Motor neuron (in vitro differentiated cells): ENCODE measurements around the gene DCUN1D1. TPM values are rescaled to one million over a fixed set of nuclear protein-coding genes. Genes with fewer than 3 reads are reported as not detected.

ENCODE experiments used
- ATAC-seq, 8 experiments: fragments of 200-7000 bp; cut with Tn5 transposase; replicated peaks in 6 of 8; 2 replicates each; pipeline ENCODE4 v1.8.0; 2021; ENCODE audit warnings: mild to moderate bottlenecking in 8 of 8, moderate library complexity in 8 of 8
- H3K27ac ChIP-seq, 2 donors: fragments of 250-450 bp; sonication (Bioruptor Pico); 2 replicates each; pipeline ENCODE4 v1.9.0; 2021; ENCODE audit warnings: antibody characterized with exemption in 2 of 2, mild to moderate bottlenecking in 2 of 2, moderate library complexity in 1 of 2
- H3K4me1 ChIP-seq, 2 donors: fragments of 250-450 bp; sonication (Bioruptor Pico); replicated peaks in 1 of 2; 2 replicates each; pipeline ENCODE4 v1.6.1; 2021; ENCODE audit warnings: antibody characterized with exemption in 2 of 2, mild to moderate bottlenecking in 2 of 2, moderate library complexity in 1 of 2
- H3K4me3 ChIP-seq, 5 donors: fragments of 250-450 bp; sonication (Bioruptor Pico); 2 replicates each; pipeline ENCODE4 v1.9.0; 2021; ENCODE audit warnings: antibody characterized with exemption in 5 of 5, mild to moderate bottlenecking in 5 of 5, moderate library complexity in 4 of 5
- WGBS, 10 experiments: fragments of 450-650 bp; shearing (Covaris generic); methylation state at CpG; one replicate each; pipeline ENCODE4 v1.0.0; 2022; 5-methylcytosine and 5-hydroxymethylcytosine counted together
- in situ Hi-C, 9 experiments: fragments of 400-800 bp; cut with MboI; loops; one replicate each; pipeline ENCODE4 v1.15.0; 2021; ENCODE audit warnings: low sequenced_read_pairs in 9 of 9, low pct_unique_long_range_greater_than_20kb in 2 of 9; ENCODE audit not compliant: unreplicated experiment in 9 of 9
- total RNA-seq, 8 experiments: library from RNA; unstranded; fragments of 300-600 nt; gene quantifications; 2 replicates each; pipeline versions ENCODE4 v1.2.3 to v1.2.4, GENCODE V29; 2022

The DCUN1D1 gene
- 10 to 100 TPM; 15.2 to 29.6 (median 24.4) TPM for total RNA-seq

DNA sequence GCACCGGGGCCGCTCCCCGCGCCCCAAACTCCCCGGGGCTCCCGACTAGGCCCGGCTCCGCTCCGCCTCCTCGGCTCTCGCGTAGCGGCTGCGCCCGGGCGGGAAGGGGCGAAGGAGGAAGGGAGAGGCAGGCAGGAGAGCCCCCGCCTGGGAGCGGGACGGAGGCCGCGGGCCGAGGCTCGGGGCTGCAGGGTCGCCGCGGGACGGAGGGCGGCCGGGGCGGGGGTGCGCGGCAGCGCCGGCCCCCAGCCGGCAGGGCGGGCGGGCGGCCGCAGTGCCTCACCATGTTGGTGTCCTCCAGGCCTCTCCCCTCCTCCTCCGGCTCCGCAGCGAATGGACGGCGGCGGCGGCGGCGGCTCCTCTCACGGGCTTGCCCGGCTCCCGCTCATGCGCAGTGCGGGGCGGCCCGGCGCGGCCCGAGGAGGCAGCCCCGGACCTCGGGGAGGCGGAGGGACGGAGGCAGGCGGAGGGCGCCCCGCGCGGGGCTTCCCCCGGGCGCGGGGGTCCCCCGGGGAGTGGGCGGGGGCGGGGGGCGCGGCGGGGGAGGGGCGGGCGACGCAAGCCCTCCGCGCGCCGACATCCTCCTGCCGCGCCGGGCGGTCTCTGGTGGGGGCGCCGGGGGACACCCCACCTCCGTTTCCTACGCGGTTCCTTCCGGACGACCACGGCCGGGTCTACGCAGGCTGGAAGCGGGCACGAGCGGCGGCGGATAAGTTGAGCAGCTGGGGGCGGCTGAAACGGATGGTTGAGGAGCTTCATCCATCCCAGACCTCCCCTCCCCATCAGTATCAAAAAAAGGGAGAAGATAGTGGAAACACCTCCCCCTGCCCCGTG lies at the start of gene DCUN1D1:
Gene DCUN1D1, minus strand, starts transcription at position 335 of the 834 bp plus-strand sequence. Its CDS starts 49 bp downstream, at position 286.
- Histone ChIP-seq H3K4me3 (peak within 1 kb of the TSS; percentile 80 to 100 (median 91)), H3K27ac (peak within 1 kb of the TSS; percentile 63 to 64)
- in situ Hi-C loops = loop anchor here in 1 of 9 experiments (25.0 kb wide), 1 partner anchor 268 kb away; no protein-coding TSS in a partner anchor

DNA sequence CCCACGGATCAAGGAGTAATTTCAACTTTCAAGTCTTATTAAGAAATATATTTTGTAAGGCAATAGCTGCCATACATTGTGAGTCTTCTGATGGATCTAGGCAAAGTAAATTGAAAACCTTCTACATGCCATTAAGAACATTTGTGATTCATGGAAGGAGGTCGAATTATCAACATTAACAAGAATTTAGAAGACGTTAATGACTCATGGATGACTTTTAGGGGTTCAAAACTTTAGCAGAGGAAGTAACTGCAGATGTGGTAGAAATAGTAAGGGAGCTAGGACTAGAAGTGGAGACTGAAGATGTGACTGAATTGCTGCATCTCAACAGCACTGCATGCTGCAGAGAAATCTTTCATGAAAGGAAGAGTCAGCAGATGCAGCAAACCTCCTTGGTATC lies 48.1 kb upstream of the DCUN1D1 start:
- Histone ChIP-seq H3K4me3 (no peak overlapping the region), H3K27ac (no peak overlapping the region), H3K4me1 (no peaks in the 10 kb centered on the region)
- ATAC-seq = no peak
- in situ Hi-C loops = no loop called here
- 60 to 95% (median 89%) methylated on average over 1 to 3 of the region's 3 CpGs; no CpG with 5 or more reads in 2 of the 10 experiments for WGBS, 10 experiments

More for the DNA sequence above, at the start of gene DCUN1D1:
- 0 to 3% methylated on average over 1 to 8 of the region's 106 CpGs; no CpG with 5 or more reads in 8 of the 10 experiments for WGBS, 10 experiments
- ATAC-seq = peak; percentile 92 to 98 (median 96)
- peaks cover 3 to 12% of the 10 kb centered on the region in 2 donors for H3K4me1 ChIP-seq

DNA sequence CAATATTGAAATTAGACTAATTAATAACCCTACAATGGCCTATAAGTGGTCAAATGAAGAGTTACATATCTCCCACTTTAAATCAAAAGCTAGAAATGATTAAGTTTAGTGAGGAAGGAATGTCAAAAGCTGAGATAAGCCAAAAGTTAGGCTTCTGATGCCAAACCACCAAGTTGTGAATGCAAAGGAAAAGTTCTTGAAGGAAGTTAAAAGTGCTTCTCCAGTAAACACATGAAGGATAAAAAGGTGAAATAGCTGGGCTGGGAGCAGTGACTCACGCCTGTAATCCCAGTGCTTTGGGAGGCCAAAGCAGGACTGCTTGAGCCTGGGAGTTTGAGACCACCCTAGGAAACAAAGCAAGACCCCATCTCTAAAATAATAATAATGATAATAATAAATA lies 46.9 kb upstream of the DCUN1D1 start:
- H3K4me3 ChIP-seq = no peak overlapping the region
- no peaks in the 10 kb centered on the region for H3K4me1 ChIP-seq
- WGBS, 10 experiments = 100% methylated on average over 1 of the region's 1 CpG; no CpG with 5 or more reads in 4 of the 10 experiments
- ATAC-seq = no peak
- in situ Hi-C loops = no loop called here
- H3K27ac ChIP-seq = no peak overlapping the region

DNA sequence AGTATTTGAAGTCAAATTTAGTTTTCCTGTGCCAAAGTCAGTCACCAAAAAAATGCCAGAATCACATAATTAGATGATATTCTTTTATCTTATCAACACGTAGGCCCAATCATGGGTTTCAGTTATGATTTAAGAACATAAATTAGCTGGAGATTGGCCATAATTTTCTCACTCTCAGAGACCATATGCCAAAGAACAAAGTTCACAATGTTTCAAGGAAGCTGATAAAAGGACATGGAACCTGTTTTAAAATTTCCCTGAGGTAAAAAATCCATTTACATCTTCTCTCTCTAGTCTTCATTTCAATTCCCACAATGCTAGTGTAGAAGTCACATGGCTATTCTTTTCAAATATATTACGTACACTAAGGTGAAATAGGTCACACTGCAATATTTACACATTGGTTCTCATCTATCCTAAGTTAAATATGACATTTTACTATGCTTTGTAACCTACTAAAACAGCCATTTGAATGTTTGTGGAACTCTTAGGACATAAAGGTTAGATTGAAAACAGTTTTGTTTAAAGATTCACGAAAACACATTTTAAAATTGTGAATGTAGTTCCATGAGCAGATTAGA lies 42.7 kb upstream of the DCUN1D1 start:
- in situ Hi-C loops = no loop called here
- Histone ChIP-seq H3K4me1 (no peaks in the 10 kb centered on the region), H3K4me3 (no peak overlapping the region), H3K27ac (no peak overlapping the region)
- no peak for ATAC-seq
- WGBS, 10 experiments = 63 to 100% (median 97%) methylated on average over 1 to 3 of the region's 3 CpGs; no CpG with 5 or more reads in 1 of the 10 experiments

DNA sequence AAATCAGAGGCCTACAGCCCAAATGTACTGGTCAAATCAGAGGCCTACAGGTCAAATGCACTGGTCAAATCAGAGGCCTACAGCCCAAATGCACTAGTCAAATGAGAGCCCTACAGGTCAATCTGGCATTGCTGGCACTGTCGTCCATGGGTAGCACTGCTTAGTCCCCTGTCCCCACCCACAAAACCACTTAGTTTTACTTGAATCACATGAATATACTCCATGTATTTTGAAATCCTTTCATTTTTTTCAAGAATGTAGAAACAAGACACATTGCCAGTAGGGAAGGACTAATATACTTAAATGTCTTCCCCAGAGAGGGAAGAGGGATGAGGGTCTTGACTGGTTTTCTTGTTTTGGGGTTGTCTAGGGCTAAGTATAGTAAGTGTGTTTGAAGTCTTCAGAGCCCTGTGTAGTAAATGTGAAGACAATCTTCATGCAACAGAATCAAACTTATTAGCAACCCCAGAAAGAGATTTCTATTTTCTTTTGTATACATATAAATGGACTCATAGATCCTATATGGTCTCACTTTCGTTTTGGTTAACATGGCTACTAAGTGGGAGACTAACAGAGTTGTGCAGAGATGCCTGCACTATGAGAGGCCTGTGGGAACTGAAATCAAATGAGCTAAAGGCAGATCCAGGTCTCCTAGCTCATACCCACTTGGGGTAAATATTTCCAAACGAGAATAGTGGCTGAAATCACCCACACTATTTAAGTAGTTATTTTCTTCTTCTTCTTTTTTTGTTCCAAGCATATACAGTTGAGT lies 38.3 kb upstream of the DCUN1D1 start:
- Histone ChIP-seq H3K4me1 (no peaks in the 10 kb centered on the region), H3K27ac (no peak overlapping the region), H3K4me3 (no peak overlapping the region)
- 41 to 100% (median 75%) methylated on average over 1 to 2 of the region's 3 CpGs; no CpG with 5 or more reads in 2 of the 10 experiments for WGBS, 10 experiments
- ATAC-seq = no peak
- in situ Hi-C loops = no loop called here

DNA sequence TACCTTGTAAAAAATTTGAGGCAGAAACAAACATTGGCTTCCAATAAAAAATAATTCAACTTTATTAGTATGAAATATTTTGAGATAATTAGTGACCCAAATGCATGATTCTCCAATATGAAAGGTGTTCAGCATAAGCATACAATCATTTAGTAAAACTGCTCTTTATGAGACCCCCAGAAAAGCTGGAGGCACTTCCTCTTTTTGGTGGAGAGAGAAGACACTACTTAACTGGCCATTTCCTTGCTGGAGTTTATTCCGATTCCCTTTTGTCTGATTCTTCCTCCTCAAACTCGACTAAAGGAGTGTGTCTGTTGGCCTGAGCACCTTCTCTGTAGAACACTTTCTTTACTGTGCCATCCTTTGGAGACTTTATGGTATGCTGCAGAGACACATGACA lies 34.8 kb upstream of the DCUN1D1 start:
- 43 to 100% (median 92%) methylated on average over 1 to 2 of the region's 2 CpGs; no CpG with 5 or more reads in 2 of the 10 experiments for WGBS, 10 experiments
- Histone ChIP-seq H3K4me1 (peaks cover 0 to 2% of the 10 kb centered on the region in 2 donors), H3K27ac (no peak overlapping the region), H3K4me3 (no peak overlapping the region)
- ATAC-seq = no peak
- in situ Hi-C loops = no loop called here

DNA sequence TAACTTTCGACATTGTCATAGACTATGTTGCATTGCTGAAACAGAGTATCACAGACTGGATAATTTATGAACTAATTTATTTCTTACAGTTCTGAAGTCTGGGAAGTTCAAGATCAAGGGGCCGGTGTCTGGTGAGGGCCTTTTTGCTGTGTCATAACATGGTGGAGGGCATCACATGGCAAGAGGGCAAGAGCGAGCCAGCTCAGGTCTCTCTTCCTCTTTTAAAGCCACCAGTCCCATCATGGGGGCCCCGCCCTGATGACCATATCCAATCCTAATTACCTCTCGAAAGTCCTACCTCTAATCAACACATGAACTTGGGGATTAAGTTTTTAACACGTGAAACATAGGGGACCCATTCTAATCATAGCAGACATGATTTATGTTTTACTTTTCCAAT lies 33.5 kb upstream of the DCUN1D1 start:
- no peak overlapping the region for H3K27ac ChIP-seq
- in situ Hi-C loops = no loop called here
- no peak for ATAC-seq
- 65 to 100% (median 84%) methylated on average over 2 to 6 of the region's 6 CpGs for WGBS, 10 experiments
- H3K4me1 ChIP-seq = peaks cover 0 to 2% of the 10 kb centered on the region in 2 donors
- H3K4me3 ChIP-seq = no peak overlapping the region

DNA sequence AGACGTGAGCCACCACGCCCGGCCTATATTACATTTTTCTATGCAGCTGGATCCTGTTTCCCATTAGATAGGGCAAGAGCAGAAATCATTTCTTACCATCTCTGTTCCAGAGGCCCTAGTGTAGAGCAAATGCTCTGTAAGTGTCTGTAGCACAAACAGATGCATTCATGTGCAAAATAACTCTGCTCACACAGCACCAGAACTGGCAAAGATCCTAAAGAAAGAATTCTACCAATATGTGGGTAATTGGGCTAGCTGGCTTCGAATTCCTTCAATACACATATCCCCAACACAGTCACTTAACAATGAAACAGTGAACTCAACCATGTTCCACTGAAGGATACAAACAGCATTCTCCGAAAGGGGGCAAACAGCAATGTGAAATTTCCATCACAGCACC lies 32.7 kb upstream of the DCUN1D1 start:
- in situ Hi-C loops = no loop called here
- WGBS, 10 experiments = 0 to 100% (median 82%) methylated on average over 1 to 5 of the region's 5 CpGs
- ATAC-seq = peak in 1 of 8 experiments; percentile 27
- H3K4me1 ChIP-seq = peaks cover 0 to 2% of the 10 kb centered on the region in 2 donors
- no peak overlapping the region for H3K4me3 ChIP-seq
- no peak overlapping the region for H3K27ac ChIP-seq

DNA sequence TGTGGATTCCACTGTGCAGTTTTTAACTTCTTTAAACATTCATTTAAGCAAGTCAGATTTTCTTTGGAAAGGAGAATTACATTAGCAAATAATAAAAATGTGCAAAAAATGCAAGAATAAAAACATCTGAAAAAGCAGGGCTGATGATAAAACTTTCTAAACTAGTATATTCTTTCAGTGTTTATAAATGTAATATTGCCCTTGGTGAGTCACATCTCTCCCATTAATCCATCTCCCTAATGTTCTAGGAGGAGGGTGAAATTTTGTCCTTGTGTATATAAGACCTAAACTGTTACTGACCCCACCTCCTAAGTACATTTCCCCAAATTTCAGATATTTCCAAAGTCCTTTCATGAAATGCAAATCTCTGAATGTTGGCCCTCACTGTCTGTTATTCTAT lies 28.5 kb upstream of the DCUN1D1 start:
- peaks cover 0 to 2% of the 10 kb centered on the region in 2 donors for H3K4me1 ChIP-seq
- no peak overlapping the region for H3K4me3 ChIP-seq
- no peak overlapping the region for H3K27ac ChIP-seq
- in situ Hi-C loops = no loop called here
- ATAC-seq = peak in 1 of 8 experiments; percentile 53

DNA sequence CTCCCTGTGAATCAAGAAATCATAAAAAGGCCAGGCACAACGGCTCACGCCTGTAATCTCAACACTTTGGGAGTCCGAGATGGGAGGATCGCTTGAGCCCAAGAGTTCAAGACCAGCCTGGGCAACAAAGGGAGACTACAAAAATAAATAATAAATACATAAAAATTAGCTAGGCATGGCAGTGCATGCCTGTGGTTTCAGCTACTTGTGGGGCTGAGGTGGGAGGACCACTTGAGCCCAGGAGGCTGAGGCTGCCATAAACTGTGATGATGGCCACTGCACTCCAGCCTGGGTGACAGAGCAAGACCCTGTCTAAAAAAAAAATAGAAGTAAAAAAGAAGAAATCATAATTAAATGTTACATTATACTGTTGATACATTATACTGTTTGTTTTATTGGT lies 28.0 kb upstream of the DCUN1D1 start:
- in situ Hi-C loops = no loop called here
- no peaks in the 10 kb centered on the region for H3K4me1 ChIP-seq
- ATAC-seq = no peak
- no peak overlapping the region for H3K27ac ChIP-seq
- WGBS, 10 experiments = 82 to 100% (median 94%) methylated on average over 1 to 4 of the region's 4 CpGs; no CpG with 5 or more reads in 3 of the 10 experiments
- no peak overlapping the region for H3K4me3 ChIP-seq

DNA sequence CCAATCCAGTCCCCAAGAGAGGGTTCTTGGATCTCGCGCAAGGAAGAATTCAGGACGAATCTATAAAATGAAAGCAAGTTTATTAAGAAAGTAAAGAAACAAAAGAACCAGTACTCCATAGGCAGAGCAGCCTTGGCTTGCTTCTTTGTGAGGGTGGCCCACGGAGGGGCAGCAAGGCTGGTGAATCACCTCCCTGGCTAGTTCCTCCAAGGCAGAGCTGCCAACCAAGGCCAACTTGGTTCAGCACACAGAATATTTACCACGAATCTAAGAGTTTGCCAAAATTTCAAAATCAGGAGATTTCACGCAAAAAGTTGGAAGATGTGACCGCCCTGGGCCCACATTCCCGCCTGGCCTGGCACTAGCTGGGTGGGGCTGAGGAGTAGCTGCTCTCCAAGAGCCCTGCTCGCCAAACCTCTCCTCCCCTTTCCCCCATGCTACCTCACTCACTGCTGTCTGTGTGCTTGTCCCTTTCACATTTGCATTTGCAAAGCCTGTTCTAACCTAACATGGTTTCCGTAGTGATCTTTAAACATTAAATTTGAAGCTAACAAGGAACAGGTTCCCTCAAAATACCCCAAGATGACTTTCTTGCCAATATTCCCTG lies 26.2 kb upstream of the DCUN1D1 start:
- WGBS, 10 experiments = 52 to 92% (median 81%) methylated on average over 3 to 8 of the region's 10 CpGs
- H3K4me1 ChIP-seq = no peaks in the 10 kb centered on the region
- in situ Hi-C loops = no loop called here
- H3K4me3 ChIP-seq = no peak overlapping the region
- peak in 2 of 8 experiments; percentile 29 to 61 for ATAC-seq
- H3K27ac ChIP-seq = no peak overlapping the region

DNA sequence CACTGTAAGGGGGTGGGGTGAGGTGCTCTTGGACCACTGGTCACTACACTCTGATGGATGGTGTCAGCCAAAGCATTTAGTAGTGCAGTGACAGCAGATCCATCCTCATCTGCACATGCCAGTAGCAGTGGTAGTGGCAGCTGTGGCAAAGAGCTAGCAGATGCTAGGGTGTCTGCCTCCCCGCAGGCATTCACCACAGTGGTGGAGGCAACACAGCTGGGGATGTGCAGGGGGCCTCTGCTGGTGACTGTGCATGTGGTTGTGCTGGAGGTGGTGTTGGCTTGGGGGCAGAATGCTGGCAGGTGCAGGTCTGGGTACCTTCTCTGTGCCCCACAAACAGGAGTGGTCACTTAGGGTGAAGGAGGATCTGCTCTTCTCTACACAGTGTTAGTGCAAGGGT lies 19.4 kb upstream of the DCUN1D1 start:
- ATAC-seq = no peak
- in situ Hi-C loops = loop anchor here in 1 of 9 experiments (25.0 kb wide), 1 partner anchor 287 kb away; no protein-coding TSS in a partner anchor
- Histone ChIP-seq H3K4me1 (no peaks in the 10 kb centered on the region), H3K27ac (no peak overlapping the region), H3K4me3 (no peak overlapping the region)
- WGBS, 10 experiments = 83% methylated on average over 1 of the region's 1 CpG; no CpG with 5 or more reads in 9 of the 10 experiments
